Stimulated activated CD4-positive, alpha-beta T cell treated with anti-CD3 and anti-CD28 coated beads, Interleukin-4, amount 100 ng/mL, for 4 hours (primary cell): ENCODE results near the gene EP400.

Experiments
- DNase-seq, 2 experiments: peaks; one replicate each; pipeline ENCODE4 v3.0.0-alpha.2; 2020

EP400 gene

GRCh38 chr12:131949431-131950181 is at the start of gene EP400:
EP400 (plus strand) TSS chr12:131949942; CDS start chr12:131960620, 10,678 bp downstream.
- peak; percentile 97 for DNase-seq

GRCh38 chr12:131900397-131900796 is 49.3 kb upstream of the EP400 start:
- no peak for DNase-seq

DNA sequence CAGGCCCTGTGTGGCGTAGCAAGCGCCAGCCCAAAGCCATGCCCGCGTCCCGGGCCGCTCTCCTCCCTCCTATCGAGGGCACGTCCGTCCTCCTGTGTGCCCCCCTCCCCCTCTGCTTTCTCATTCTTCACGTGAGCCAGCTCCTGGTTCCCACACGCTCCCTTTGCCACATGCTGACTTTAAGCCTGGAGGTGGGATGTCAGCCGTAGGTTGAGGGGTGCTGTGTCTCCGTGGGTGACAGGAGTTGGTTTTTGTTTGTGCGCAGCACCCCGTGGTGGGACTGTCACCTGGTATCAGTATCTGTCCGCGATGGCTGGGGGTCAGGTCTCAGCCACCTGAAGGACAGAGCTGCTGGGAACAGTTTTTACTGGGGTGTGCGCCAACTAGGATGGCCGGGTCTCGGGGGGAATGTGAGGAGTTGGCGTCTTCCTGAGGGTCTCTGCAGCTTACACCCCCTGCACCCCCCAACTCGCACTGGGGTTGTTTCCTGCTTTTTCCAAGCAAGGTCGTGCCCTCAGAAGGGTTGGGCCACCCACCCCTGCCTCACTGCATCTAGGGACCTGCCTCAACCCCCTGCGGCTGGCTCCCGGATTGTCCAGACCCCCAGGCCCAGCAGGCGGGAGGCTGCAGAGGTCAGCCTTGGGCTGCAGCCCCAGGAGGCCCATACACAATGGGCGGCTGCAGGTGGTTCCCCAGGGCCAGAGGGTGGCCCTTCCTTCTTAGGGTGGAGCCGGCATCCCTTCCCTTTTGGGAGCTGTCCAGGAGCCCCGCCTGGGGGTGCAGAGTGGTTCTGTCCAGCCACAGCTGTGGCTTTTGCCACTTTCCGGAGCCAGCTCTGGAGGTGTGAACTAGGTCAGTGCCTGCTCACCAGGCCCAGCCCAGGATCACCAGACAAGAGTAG is 48.1 kb upstream of the EP400 start:
- DNase-seq: no peak

GRCh38 chr12:131902332-131903241 is 47.2 kb upstream of the EP400 start:
- DNase-seq: no peak

- DNase-seq: no peak
Observed at GRCh38 chr12:131903270-131904255, 46.2 kb upstream of the EP400 start.

GRCh38 chr12:131904346-131904745 is 45.4 kb upstream of the EP400 start:
- no peak for DNase-seq

DNA sequence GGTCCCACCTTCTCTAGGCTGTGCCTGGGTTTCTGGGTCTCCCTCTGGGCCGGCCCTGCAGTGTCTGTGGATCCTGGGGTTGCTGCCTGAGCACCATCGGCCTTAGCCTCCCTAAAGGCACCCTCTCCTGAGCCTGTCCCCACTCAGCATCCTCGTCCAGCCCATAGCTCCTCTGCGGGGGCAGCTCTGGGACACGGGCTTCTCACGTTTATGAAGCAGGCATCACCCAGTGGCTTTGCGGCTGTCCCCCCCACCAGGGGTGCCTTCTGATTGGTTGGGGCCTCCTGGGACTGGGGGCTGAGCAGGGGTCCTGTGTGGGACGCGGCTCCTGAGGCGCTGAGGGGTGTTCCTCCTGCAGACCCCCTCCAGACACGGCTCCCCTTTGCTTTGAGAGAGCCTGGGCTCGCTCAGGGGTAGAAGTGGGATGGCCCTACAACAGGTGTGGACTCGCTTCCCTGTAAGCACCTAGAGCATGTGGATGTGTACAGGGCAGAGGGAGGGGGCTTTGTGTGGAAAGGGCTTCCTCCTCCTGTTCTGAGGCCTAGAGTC is 44.6 kb upstream of the EP400 start:
- DNase-seq: no peak

DNA sequence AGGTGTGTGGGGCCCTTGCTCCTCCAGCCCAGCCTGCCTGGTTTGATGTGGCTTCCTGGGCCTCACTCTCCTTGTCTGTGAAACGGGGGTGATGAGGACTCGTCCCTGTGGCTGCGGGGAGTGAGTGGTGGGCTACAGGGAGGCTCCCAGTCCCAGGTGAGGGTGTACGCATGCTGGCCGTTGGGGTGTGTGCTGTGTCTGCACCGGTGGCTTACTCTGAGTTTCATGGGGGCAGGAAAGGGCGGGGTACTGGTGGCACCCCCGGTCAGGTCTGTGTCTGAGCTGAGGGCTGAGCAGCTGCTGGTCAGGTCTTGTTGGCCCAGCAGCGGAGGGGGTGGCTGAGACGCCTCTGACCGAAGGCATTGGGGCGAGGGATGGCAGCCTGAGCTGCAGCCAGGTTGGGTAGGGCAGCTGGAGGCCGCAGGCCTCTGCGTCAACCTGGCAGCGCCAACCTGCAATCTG is 44.1 kb upstream of the EP400 start:
- DNase-seq: no peak

DNA sequence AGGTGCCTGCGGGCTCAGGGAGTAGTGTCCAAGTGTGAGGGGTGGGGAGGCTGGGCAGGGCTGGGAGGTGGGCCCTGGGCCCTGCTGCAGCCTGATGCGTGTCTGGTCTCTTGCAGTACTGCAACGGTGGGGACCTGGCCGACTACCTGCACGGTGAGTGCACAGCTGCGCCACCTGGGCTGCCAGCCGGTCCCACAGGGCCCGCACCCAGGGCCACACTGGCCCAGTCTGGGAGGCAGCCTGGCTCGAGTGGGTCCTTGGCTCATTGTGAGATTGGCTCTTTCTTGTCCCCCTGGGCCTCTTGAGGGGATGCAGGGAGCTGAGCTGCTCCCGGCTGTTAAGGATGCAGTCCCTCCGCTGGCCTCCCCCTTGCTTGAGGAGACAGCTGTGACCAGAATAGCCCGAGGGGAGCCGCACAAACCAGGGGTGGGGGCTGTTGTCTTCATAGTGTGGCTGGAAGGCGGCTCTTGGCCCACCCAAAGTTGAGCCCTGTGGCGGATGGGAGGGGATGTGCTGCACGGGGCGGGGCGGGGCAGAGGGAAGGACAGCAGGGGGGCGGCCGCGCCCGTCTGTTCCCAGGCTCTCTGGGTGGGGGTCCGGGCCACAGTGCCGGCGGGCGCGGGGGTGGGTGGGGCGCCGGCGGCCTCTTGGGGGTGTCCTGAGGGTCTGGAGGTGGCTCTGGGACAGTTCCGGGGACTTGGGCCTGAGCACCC is 42.2 kb upstream of the EP400 start:
- DNase-seq: no peak

GRCh38 chr12:131908092-131909080 is 41.4 kb upstream of the EP400 start:
- no peak for DNase-seq

DNA sequence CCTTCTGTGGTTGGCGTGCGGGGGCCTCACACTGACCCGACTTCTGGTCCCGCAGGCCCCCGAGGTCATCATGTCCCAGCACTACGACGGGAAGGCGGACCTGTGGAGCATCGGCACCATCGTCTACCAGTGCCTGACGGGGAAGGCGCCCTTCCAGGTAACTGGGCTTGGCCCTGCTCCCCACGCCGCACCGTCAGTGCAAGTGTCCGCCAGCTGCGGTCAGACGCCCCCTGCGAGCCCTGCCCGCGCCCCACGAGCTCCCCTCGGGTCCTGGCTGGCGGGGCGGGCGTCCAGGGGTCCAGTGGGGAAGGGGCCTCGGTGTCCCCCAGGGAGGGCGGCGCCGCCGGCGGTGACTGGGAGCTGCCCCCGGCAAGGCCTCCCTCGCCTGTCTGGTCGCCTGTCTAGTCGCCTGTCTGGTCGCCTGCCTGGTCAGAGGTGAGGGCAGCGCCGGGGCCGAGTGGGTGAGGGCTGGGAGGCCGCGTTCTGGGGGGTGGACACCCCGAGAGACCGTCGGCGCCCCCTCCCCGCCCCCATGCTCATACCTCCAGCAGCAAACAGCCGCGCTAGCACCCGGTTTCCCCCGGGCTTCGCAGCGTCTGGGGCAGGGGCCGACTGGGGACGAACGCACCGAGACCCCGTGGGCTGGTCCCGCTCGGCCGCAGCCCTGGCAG is 40.5 kb upstream of the EP400 start:
- DNase-seq: no peak

DNA sequence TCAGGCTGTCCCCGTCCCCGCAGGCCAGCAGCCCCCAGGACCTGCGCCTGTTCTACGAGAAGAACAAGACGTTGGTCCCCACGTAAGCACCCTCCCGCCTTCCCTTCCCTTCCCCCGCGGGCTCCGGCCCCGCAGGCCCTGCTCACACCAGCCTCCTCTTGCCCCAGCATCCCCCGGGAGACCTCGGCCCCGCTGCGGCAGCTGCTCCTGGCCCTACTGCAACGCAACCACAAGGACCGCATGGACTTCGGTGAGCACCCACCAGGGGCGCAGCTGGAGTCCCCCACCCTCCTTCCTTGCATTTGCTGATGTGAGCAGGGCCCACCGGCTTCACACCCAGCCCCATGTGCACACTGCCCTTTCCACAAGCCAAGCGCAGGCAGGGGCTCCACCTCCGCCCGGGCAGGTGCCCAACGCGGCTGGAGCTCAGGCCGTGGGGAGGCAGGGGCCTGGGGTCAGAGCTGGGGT is 40.0 kb upstream of the EP400 start:
- no peak for DNase-seq

- no peak for DNase-seq
Observed at GRCh38 chr12:131910302-131911027, 39.3 kb upstream of the EP400 start.

GRCh38 chr12:131911028-131911650 is 38.6 kb upstream of the EP400 start:
- no peak for DNase-seq

GRCh38 chr12:131911851-131912477 is 37.8 kb upstream of the EP400 start:
- DNase-seq: no peak

- DNase-seq: no peak
Observed at GRCh38 chr12:131912518-131913274, 37.0 kb upstream of the EP400 start.
